ENCODE measurements around the gene PDZRN4.

PDZRN4 gene

GRCh38 chr12:41365653-41366171 lies 177.6 kb downstream of the PDZRN4 start:
- no peak for DNase-seq

GRCh38 chr12:41367726-41368405 lies 179.7 kb downstream of the PDZRN4 start:
- no peak for DNase-seq

GRCh38 chr12:41380878-41381277 lies 192.8 kb downstream of the PDZRN4 start:
- no peak for DNase-seq

- DNase-seq = no peak
These were observed 214.7 kb downstream of the PDZRN4 start for GRCh38 chr12:41402801-41403200.

GRCh38 chr12:41407232-41407799 lies 219.2 kb downstream of the PDZRN4 start:
- DNase-seq = no peak

GRCh38 chr12:41409628-41410027 lies 221.5 kb downstream of the PDZRN4 start:
- no peak for DNase-seq

- DNase-seq = no peak
These were observed 230.5 kb downstream of the PDZRN4 start for GRCh38 chr12:41418586-41418985.

GRCh38 chr12:41419131-41419893 lies 231.2 kb downstream of the PDZRN4 start:
- no peak for DNase-seq

- DNase-seq = no peak
These were observed 236.5 kb downstream of the PDZRN4 start for GRCh38 chr12:41424651-41425050.

GRCh38 chr12:41433460-41433859 lies 245.3 kb downstream of the PDZRN4 start:
- no peak for DNase-seq

GRCh38 chr12:41436076-41436475 lies 248.0 kb downstream of the PDZRN4 start:
- no peak for DNase-seq

- no peak for DNase-seq
These were observed 249.4 kb downstream of the PDZRN4 start for GRCh38 chr12:41437563-41437962.

- DNase-seq = no peak
These were observed 250.9 kb downstream of the PDZRN4 start for GRCh38 chr12:41438854-41439541.

GRCh38 chr12:41439801-41440200 lies 251.7 kb downstream of the PDZRN4 start:
- DNase-seq = no peak

- no peak for DNase-seq
These were observed 253.1 kb downstream of the PDZRN4 start for GRCh38 chr12:41441180-41441579.

- no peak for DNase-seq
These were observed 254.8 kb downstream of the PDZRN4 start for GRCh38 chr12:41442896-41443295.

GRCh38 chr12:41443690-41444089 lies 255.6 kb downstream of the PDZRN4 start:
- DNase-seq = no peak

GRCh38 chr12:41452838-41453407 lies 264.8 kb downstream of the PDZRN4 start:
- no peak for DNase-seq

- DNase-seq = no peak
These were observed 265.3 kb downstream of the PDZRN4 start for GRCh38 chr12:41453409-41453808.

- no peak for DNase-seq
These were observed 271.2 kb downstream of the PDZRN4 start for GRCh38 chr12:41459111-41459905.

- no peak for DNase-seq
These were observed 271.7 kb downstream of the PDZRN4 start for GRCh38 chr12:41459906-41460214.

- DNase-seq = no peak
These were observed 272.8 kb downstream of the PDZRN4 start for GRCh38 chr12:41460906-41461305.
